HEK293T (cell line): ENCODE measurements around the gene LARP7.

Experiments
- CTCF ChIA-PET: fragments of 350-600 bp; formaldehyde crosslinking; extraction: SDS; loops from one replicate; lab custom pipeline; 2021; ENCODE audit warnings: antibody characterized with exemption, inconsistent platforms; lab: Yijun Ruan, JAX
- POLR2A ChIA-PET: fragments of 350-600 bp; formaldehyde crosslinking; extraction: SDS; loops from one replicate; lab custom pipeline; 2020; ENCODE audit warnings: antibody characterized with exemption, inconsistent platforms; lab: Yijun Ruan, JAX
- DNase-seq: peaks from one replicate; pipeline ENCODE4 v3.0.0; 2012; ENCODE audit warnings: mixed read lengths; ENCODE audit errors: extremely low spot score
- ARNT ChIP-seq: fragments of 450-650 bp; IDR thresholded peaks from 2 replicates; pipeline ENCODE4 v1.6.1; 2017; ENCODE audit warnings: mild to moderate bottlenecking
- BHLHE40 ChIP-seq: fragments of 450-650 bp; IDR thresholded peaks from 2 replicates; pipeline ENCODE4 v1.6.1; 2016; ENCODE audit warnings: mild to moderate bottlenecking, moderate library complexity, borderline replicate concordance
- CTBP1 ChIP-seq: fragments of 450-650 bp; IDR thresholded peaks from 2 replicates; pipeline ENCODE4 v1.6.1; 2016; ENCODE audit warnings: borderline replicate concordance
- ELF4 ChIP-seq: fragments of 450-650 bp; IDR thresholded peaks from 2 replicates; pipeline ENCODE4 v1.6.1; 2017; ENCODE audit warnings: antibody characterized with exemption
- FOXA1 ChIP-seq: fragments of 450-650 bp; IDR thresholded peaks from 2 replicates; pipeline ENCODE4 v1.6.1; 2016; ENCODE audit warnings: mild to moderate bottlenecking
- FOXK2 ChIP-seq: fragments of 450-650 bp; IDR thresholded peaks from 2 replicates; pipeline ENCODE4 v1.6.1; 2016; ENCODE audit warnings: mild to moderate bottlenecking
- FOXM1 ChIP-seq: fragments of 450-650 bp; IDR thresholded peaks from 2 replicates; pipeline ENCODE4 v1.6.1; 2017; ENCODE audit warnings: mild to moderate bottlenecking, borderline replicate concordance
- HDGF ChIP-seq: fragments of 450-650 bp; IDR thresholded peaks from 2 replicates; pipeline ENCODE4 v1.6.1; 2017; ENCODE audit warnings: antibody characterized with exemption, borderline replicate concordance
- L3MBTL2 ChIP-seq: fragments of 450-650 bp; conservative IDR thresholded peaks from 2 replicates; pipeline ENCODE4 v1.6.1; 2016; ENCODE audit warnings: mild to moderate bottlenecking
- LEF1 ChIP-seq: fragments of 450-650 bp; IDR thresholded peaks from 2 replicates; pipeline ENCODE4 v1.6.1; 2017; ENCODE audit warnings: mild to moderate bottlenecking, borderline replicate concordance
- NFRKB ChIP-seq: fragments of 450-650 bp; IDR thresholded peaks from 2 replicates; pipeline ENCODE4 v1.6.1; 2016; ENCODE audit warnings: mild to moderate bottlenecking, moderate library complexity
- SP1 ChIP-seq: fragments of 450-650 bp; IDR thresholded peaks from 2 replicates; pipeline ENCODE4 v1.6.1; 2017
- SUZ12 ChIP-seq: fragments of 450-650 bp; IDR thresholded peaks from 2 replicates; pipeline ENCODE4 v1.6.1; 2016; ENCODE audit warnings: mild to moderate bottlenecking
- TARDBP ChIP-seq: fragments of 450-650 bp; IDR thresholded peaks from 2 replicates; pipeline ENCODE4 v1.6.1; 2016
- ZNF384 ChIP-seq: fragments of 450-650 bp; IDR thresholded peaks from 2 replicates; pipeline ENCODE4 v1.6.1; 2016
- TF ChIP-seq, protein P1 (sequence below): fragments of 450-650 bp; IDR thresholded peaks from 2 replicates; pipeline ENCODE4 v1.6.1; 2016

LARP7 gene

DNA sequence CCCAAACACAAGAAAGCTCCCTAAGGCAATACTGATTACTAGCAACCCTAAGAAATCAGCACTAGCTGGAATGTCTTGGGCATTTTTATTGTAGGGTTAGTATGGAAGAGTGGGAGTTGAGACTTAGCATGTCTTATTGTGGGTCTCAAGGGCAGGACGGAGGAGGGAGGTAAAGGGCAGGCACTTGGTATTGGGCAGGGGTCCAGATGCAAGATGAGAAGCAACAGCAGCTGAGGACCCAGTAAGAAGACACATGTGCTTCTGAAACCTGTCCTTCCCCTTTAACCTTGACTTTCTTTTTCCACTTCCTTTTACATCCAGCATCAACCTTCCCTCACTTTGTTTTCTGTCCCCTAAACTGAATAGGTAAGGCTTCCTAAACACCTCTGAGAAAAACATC lies 37.4 kb downstream of the LARP7 start:
- no peak for DNase-seq
- ChIA-PET POLR2A (no interaction called here), CTCF (no interaction called here)
- TF ChIP-seq, protein P1, sequence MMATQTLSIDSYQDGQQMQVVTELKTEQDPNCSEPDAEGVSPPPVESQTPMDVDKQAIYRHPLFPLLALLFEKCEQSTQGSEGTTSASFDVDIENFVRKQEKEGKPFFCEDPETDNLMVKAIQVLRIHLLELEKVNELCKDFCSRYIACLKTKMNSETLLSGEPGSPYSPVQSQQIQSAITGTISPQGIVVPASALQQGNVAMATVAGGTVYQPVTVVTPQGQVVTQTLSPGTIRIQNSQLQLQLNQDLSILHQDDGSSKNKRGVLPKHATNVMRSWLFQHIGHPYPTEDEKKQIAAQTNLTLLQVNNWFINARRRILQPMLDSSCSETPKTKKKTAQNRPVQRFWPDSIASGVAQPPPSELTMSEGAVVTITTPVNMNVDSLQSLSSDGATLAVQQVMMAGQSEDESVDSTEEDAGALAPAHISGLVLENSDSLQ = no peak
- TF ChIP-seq ELF4 (no peak), FOXM1 (no peak), SUZ12 (no peak), SP1 (no peak), HDGF (no peak), TARDBP (no peak), NFRKB (no peak), ARNT (no peak), L3MBTL2 (no peak), CTBP1 (no peak), FOXA1 (no peak), BHLHE40 (no peak), FOXK2 (no peak), LEF1 (no peak), ZNF384 (no peak)

DNA sequence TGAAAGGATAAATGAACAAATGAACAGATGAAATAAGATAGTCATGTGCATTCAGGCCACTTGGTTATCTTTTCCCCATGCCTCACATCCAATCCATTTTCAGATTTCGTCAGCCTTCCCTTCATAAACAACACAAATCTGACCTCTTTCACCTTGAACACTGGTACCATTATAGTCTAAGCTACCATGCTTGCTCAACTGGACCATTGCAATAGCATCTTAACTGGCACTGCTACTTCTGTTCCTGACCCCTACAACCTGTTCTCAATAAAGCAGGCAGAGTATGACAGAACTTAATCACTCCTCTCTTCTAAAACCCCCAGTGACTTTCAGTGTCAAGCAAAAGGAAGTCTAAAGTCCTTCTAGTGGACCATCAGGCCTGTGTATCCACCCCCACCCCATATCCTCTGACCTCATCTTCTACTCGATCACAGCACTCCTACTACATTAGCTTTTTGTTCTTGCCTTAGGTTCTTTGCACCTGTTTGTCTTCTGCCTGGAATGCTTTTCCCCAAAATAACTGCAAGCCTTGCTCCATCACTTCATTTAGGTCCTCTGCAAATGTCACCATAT lies 40.7 kb downstream of the LARP7 start:
- TF ChIP-seq, protein P1 = no peak
- no peak for TF ChIP-seq SUZ12
- ChIA-PET POLR2A (no interaction called here), CTCF (no interaction called here)
- DNase-seq = no peak

DNA sequence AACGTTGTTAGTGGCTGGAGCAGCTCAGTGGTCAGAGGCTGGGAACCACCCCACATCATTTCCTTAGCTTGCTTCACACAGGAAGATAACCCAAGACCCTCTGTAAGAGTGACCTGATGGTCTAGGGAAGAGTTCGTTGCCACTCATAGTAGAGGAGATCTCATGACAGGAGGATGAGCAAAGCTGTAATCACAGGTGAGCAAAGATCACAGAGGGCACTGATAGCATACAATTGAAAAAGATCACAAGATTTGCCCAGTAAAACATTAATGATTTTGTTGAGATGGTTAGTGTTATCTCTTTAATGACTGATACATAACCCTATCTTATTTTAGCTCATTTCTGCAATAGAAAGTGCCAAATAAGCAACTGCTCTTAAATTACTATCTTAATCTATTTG lies 44.1 kb downstream of the LARP7 start:
- TF ChIP-seq SP1 (no peak), ARNT (no peak), TARDBP (no peak), SUZ12 (no peak), ELF4 (no peak), ZNF384 (no peak), HDGF (no peak), BHLHE40 (no peak), FOXM1 (no peak), FOXA1 (no peak), LEF1 (no peak), FOXK2 (no peak), NFRKB (no peak), CTBP1 (no peak), L3MBTL2 (no peak)
- TF ChIP-seq, protein P1 = no peak
- POLR2A ChIA-PET = no interaction called here
- CTCF ChIA-PET = no interaction called here
- DNase-seq = no peak

DNA sequence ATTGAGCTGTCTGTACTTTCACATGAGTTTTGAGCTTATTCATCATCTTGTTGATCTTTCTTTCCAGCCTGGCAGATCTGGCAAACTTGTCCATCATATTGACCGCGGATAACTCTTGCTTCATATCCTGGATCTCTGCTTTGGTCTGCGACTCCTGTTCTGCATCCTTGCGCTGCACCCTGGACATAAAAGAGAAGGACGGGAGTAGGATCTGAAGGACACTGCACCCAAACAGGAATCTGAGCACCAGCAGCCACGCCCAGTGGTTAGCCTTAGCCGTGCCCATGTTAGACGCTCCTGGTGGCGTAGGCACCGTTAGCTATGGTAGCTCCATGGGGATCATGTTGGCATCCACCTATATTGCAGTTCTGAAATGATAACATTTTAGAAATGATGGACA lies 56.6 kb downstream of the LARP7 start:
- DNase-seq = no peak
- CTCF ChIA-PET = no interaction called here
- TF ChIP-seq HDGF = no peak
- no peak for TF ChIP-seq ELF4
- no peak for TF ChIP-seq NFRKB
- TF ChIP-seq FOXA1 = no peak
- no peak for TF ChIP-seq SP1
- TF ChIP-seq CTBP1 = no peak
- TF ChIP-seq, protein P1 = no peak
- no peak for TF ChIP-seq BHLHE40
- no peak for TF ChIP-seq LEF1
- TF ChIP-seq L3MBTL2 = no peak
- POLR2A ChIA-PET = no interaction called here

DNA sequence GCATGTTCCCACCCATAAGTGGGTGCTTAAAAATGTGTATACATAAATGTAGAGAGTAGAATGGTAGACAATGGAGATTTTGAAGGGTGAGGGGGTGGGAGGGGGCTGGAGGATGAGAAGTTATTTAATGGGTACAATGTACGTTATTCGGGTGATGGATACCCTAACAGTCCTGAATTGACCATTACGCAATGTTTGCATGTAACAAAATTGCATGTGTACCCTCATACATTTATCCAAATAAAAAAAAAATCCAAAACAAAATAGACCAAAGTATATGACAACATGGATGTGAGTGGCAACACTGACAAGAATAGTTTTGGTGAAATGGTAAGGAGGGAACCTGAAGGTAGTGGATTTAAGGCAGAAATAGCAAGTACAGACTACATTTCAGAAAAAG lies 63.7 kb downstream of the LARP7 start:
- ChIA-PET POLR2A (no interaction called here), CTCF (no interaction called here)
- TF ChIP-seq ARNT = no peak
- TF ChIP-seq TARDBP = no peak
- no peak for TF ChIP-seq ZNF384
- TF ChIP-seq NFRKB = no peak
- TF ChIP-seq LEF1 = no peak
- no peak for TF ChIP-seq SUZ12
- TF ChIP-seq SP1 = no peak
- no peak for TF ChIP-seq ELF4
- TF ChIP-seq FOXA1 = no peak
- TF ChIP-seq, protein P1 = no peak
- TF ChIP-seq FOXK2 = no peak
- TF ChIP-seq CTBP1 = no peak
- no peak for TF ChIP-seq L3MBTL2
- no peak for TF ChIP-seq HDGF
- TF ChIP-seq BHLHE40 = no peak
- TF ChIP-seq FOXM1 = no peak
- DNase-seq = no peak
